Activated gamma-delta T cell (primary cell): ENCODE measurements around the gene ABR.
"Not testable (repeated sequence)": the region's sequence is repeated elsewhere in the genome, so short reads cannot be mapped to it uniquely, and the experiment has no call there.

ENCODE experiments used
- DNase-seq: peaks from one replicate; lab custom pipeline; 2025; lab: John Stamatoyannopoulos, UW

Gene ABR

GRCh38 chr17:1071103-1071825 is 108.5 kb downstream of the ABR start:
- DNase-seq = no peak

- DNase-seq = no peak
Observed at GRCh38 chr17:1070411-1070810, 109.4 kb downstream of the ABR start.

GRCh38 chr17:1069847-1070246 is 109.9 kb downstream of the ABR start:
- no peak for DNase-seq

GRCh38 chr17:1068356-1068755 is 111.4 kb downstream of the ABR start:
- no peak for DNase-seq

GRCh38 chr17:1067282-1067956 is 112.4 kb downstream of the ABR start:
- no peak for DNase-seq

GRCh38 chr17:1065416-1065815 is 114.4 kb downstream of the ABR start:
- DNase-seq = not testable (repeated sequence)

GRCh38 chr17:1060991-1061390 is 118.8 kb downstream of the ABR start:
- DNase-seq = no peak

GRCh38 chr17:1059131-1059795 is 120.5 kb downstream of the ABR start:
- DNase-seq = no peak

- DNase-seq = no peak
Observed at GRCh38 chr17:1058423-1059130, 121.2 kb downstream of the ABR start.

- DNase-seq = no peak
Observed at GRCh38 chr17:1056761-1057160, 123.0 kb downstream of the ABR start.

GRCh38 chr17:1055751-1056645 is 123.8 kb downstream of the ABR start:
- no peak for DNase-seq

- no peak for DNase-seq
Observed at GRCh38 chr17:1055231-1055630, 124.5 kb downstream of the ABR start.

GRCh38 chr17:1054656-1055055 is 125.1 kb downstream of the ABR start:
- DNase-seq = no peak

GRCh38 chr17:1053661-1054360 is 126.0 kb downstream of the ABR start:
- no peak for DNase-seq

- DNase-seq = no peak
Observed at GRCh38 chr17:1050996-1051925, 128.5 kb downstream of the ABR start.

GRCh38 chr17:1050246-1050995 is 129.4 kb downstream of the ABR start:
- DNase-seq = no peak

GRCh38 chr17:1049446-1050225 is 130.1 kb downstream of the ABR start:
- no peak for DNase-seq

- DNase-seq = not testable (repeated sequence)
Observed at GRCh38 chr17:1048516-1049115, 131.2 kb downstream of the ABR start.
